GM18498 (cell line): Measurements from ENCODE around the gene CDCP2.

Experiments used
- ATAC-seq: cut with Tn5 transposase; IDR thresholded peaks from one replicate; pipeline ENCODE4 v1.9.1; 2021; ENCODE audit warnings: mild to moderate bottlenecking, moderate library complexity; ENCODE audit not compliant: unreplicated experiment

The CDCP2 gene

GRCh38 chr1:54137534-54138061, 15.2 kb downstream of the CDCP2 start:
- no peak for ATAC-seq

GRCh38 chr1:54136963-54137533, 15.8 kb downstream of the CDCP2 start:
- no peak for ATAC-seq

GRCh38 chr1:54136269-54136896, 16.4 kb downstream of the CDCP2 start:
- no peak for ATAC-seq

DNA sequence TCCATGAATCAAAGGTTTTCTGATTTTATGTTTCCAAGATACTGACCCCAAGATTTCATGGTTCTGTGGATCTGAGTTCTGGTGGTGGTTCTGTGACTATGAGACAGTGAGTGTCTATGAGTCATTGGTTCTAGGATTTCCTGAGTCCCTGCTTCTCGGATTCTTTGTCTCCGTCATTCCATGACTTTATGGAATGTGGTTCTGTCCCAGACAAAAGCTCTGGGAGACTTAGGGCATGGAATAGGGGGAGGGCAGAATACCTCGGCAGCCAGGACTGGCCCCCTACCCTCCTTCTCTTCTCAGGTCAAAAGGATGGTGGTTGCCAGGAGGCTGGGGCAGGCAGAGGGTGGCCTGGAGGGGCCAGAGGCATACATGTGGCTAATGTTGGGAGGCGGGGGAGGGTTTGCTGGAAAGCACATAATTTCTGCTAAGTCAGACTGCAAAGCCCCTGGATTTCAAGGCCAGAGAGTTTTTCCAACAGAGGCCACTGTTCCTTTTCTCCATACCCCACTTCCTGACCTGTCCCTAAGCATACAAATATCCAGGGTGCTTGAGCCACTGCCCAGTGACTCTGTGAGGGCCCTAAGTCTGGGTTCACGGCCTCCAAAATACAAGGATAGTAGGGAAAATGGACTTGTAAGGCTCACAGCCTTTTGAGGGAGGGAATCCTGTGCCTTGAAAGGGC, 17.2 kb downstream of the CDCP2 start:
- no peak for ATAC-seq

DNA sequence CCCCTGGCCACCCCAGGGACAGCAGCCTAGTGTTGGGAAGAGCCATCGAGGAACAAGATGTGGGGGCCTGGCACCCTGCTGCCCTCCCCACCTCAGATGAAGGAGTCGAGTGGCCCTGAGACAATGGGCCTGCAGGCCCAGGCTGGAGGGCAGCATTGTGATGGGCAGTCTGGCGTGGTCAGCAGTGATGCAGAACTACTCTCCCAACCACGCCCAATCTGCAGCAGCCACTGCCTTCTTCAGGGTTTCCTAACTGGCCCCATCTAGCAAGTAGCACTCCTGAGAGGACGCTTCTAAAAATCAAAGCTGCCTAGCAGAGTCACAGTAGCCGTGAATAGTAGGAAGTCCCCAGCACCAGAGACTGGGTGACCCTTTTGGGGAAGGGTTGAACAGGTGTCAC, 18.5 kb downstream of the CDCP2 start:
- ATAC-seq: no peak

- no peak for ATAC-seq
These were observed 20.3 kb downstream of the CDCP2 start for GRCh38 chr1:54132495-54132894.

GRCh38 chr1:54131419-54131818, 21.4 kb downstream of the CDCP2 start:
- ATAC-seq: no peak

GRCh38 chr1:54129858-54130257, 22.9 kb downstream of the CDCP2 start:
- no peak for ATAC-seq

- no peak for ATAC-seq
These were observed 25.1 kb downstream of the CDCP2 start for GRCh38 chr1:54127594-54128300.

- no peak for ATAC-seq
These were observed 26.5 kb downstream of the CDCP2 start for GRCh38 chr1:54126271-54126815.

GRCh38 chr1:54125386-54126070, 27.3 kb downstream of the CDCP2 start:
- ATAC-seq: no peak

- no peak for ATAC-seq
These were observed 27.9 kb downstream of the CDCP2 start for GRCh38 chr1:54124906-54125305.

- no peak for ATAC-seq
These were observed 28.3 kb downstream of the CDCP2 start for GRCh38 chr1:54124472-54124871.

DNA sequence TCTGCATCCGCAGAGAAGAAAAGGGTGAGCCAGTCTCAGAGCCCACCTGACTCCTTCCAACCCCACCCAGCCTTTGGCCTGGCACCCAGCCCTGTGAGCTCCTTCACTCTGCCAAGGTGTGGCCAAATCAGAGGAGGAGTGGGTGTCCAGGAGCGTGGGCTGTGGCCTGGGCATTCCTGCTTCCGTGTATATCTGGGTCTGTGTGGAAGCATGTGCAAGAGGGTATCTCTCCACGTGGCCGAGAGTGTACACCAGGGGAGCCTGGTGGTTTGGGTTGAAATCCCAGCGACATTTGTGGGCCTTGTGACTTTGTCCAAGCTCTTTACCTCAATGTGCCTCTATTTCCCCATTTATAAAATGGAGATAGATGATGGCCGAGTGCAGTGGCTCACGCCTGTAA, 29.8 kb downstream of the CDCP2 start:
- ATAC-seq: no peak

GRCh38 chr1:54122135-54122751, 30.6 kb downstream of the CDCP2 start:
- ATAC-seq: no peak

GRCh38 chr1:54121482-54122134, 31.2 kb downstream of the CDCP2 start:
- ATAC-seq: no peak

DNA sequence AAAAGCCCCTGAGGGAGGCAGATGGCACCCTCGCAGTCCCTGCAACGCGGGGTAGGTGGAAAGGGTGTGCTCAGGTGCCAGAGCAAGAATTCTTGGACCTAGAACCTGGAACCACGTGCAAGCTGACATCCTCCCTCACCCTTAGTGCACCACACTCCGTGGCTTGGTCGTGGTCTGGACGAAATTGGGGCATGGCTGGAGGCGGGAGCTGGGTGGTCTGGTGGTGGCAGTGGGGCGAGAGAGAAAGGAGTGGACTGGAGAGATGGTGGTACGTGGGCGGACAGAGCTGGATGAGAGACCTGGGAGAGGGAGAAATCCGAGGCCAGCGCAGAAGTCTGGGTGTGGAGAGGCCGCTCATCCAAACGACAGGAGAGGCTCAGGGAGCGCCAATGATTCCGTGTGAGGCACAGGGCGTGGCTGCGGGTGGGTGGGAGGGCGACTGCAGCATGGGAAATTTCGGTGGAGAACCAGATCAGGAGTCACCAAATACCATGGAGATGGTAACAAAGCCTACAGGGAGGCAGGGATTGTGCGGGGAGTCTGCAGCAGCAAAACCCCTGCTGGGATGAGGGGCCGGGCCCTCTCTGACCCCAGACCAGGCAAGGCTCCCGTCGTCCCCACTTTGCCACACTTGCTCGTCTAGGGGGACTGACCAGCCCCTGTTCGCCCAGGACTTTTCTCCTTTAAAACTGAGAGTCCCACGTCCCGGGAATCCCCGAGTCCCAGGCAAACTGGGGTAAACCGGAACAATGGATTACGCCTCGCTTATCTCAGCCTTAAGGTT, 31.9 kb downstream of the CDCP2 start:
- ATAC-seq: no peak

DNA sequence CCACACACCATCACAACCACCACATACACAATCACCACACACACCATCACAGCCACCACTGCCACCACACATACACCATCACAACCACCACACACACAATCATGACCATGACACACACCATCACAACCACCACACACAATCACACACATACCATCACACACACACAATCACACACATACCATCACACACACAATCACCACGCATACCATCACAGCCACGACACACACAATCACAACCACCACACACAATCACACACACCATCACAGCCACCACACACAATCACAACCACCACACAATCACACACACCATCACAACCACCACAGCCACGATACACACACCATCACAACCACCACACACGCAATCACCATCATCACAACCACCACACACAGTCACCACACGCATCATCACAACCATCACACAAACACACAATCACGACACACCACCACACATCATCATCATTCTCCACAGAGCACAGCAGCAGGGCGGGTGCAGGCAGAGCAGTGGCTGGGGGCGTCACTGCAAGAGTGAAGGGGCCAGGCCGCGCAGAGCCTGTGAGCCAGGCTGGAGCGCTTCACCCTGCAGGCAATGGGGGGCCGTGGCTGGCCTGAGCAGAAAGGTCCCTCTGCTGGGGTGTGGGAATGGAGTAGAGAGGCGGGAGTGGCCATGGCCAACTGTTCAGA, 32.6 kb downstream of the CDCP2 start:
- no peak for ATAC-seq
